HEK293T (cell line): ENCODE results near the gene DOK1.

Experiments used
- ARNT ChIP-seq: fragments of 450-650 bp; IDR thresholded peaks from 2 replicates; pipeline ENCODE4 v1.6.1; 2017; ENCODE audit warnings: mild to moderate bottlenecking
- BHLHE40 ChIP-seq: fragments of 450-650 bp; IDR thresholded peaks from 2 replicates; pipeline ENCODE4 v1.6.1; 2016; ENCODE audit warnings: mild to moderate bottlenecking, moderate library complexity, borderline replicate concordance
- FOXA1 ChIP-seq: fragments of 450-650 bp; IDR thresholded peaks from 2 replicates; pipeline ENCODE4 v1.6.1; 2016; ENCODE audit warnings: mild to moderate bottlenecking
- FOXM1 ChIP-seq: fragments of 450-650 bp; IDR thresholded peaks from 2 replicates; pipeline ENCODE4 v1.6.1; 2017; ENCODE audit warnings: mild to moderate bottlenecking, borderline replicate concordance
- NFRKB ChIP-seq: fragments of 450-650 bp; IDR thresholded peaks from 2 replicates; pipeline ENCODE4 v1.6.1; 2016; ENCODE audit warnings: mild to moderate bottlenecking, moderate library complexity
- PKNOX1 ChIP-seq: fragments of 450-650 bp; IDR thresholded peaks from 2 replicates; pipeline ENCODE4 v1.6.1; 2016
- SP1 ChIP-seq: fragments of 450-650 bp; IDR thresholded peaks from 2 replicates; pipeline ENCODE4 v1.6.1; 2017
- SUZ12 ChIP-seq: fragments of 450-650 bp; IDR thresholded peaks from 2 replicates; pipeline ENCODE4 v1.6.1; 2016; ENCODE audit warnings: mild to moderate bottlenecking
- TARDBP ChIP-seq: fragments of 450-650 bp; IDR thresholded peaks from 2 replicates; pipeline ENCODE4 v1.6.1; 2016
- ZNF384 ChIP-seq: fragments of 450-650 bp; IDR thresholded peaks from 2 replicates; pipeline ENCODE4 v1.6.1; 2016

GRCh38 chr2:74533464-74533863, 21.1 kb upstream of the DOK1 start:
- TF ChIP-seq SUZ12, result no peak
- TF ChIP-seq FOXA1, result no peak
- TF ChIP-seq BHLHE40, result no peak
- no peak for TF ChIP-seq NFRKB
- no peak for TF ChIP-seq TARDBP
- no peak for TF ChIP-seq ARNT
- no peak for TF ChIP-seq PKNOX1
- no peak for TF ChIP-seq SP1
- no peak for TF ChIP-seq ZNF384
- no peak for TF ChIP-seq FOXM1
